CD4-positive, alpha-beta memory T cell (primary cell): ENCODE measurements around the gene ADAMTS4. TPM values are rescaled to one million over a fixed set of nuclear protein-coding genes. Genes with fewer than 3 reads are reported as not detected.
A peak's percentile ranks its signal among the peaks of the same experiment; 100 is the strongest.

Experiments
- CTCF ChIA-PET: fragments of 350-600 bp; sonication (Branson Sonifier 250); formaldehyde crosslinking; loops from one replicate; lab custom pipeline; 2021; ENCODE audit warnings: inconsistent platforms; ENCODE audit not compliant: partially characterized antibody; lab: Charles Lee
- POLR2A ChIA-PET: fragments of 350-600 bp; sonication (Branson Sonifier 250); formaldehyde crosslinking; loops from one replicate; lab custom pipeline; 2021; ENCODE audit not compliant: partially characterized antibody; lab: Charles Lee
- DNase-seq, 5 donors: peaks; one replicate each; pipeline versions ENCODE4 v3.0.0 to v3.0.0-alpha.2; 2020 to 2022; ENCODE audit warnings: mixed read lengths in 1 of 5
- H3K27ac ChIP-seq: one replicate; pipeline ENCODE4 v1.7.0; 2013; ENCODE audit warnings: low read depth, low read length
- H3K27me3 ChIP-seq: 2 replicates; pipeline ENCODE4 v1.7.0; 2013; ENCODE audit warnings: mild to moderate bottlenecking, low read length, moderate library complexity; ENCODE audit not compliant: insufficient read depth
- H3K36me3 ChIP-seq: 2 replicates; pipeline ENCODE4 v1.7.0; 2013; ENCODE audit warnings: mild to moderate bottlenecking, low read length, moderate library complexity; ENCODE audit not compliant: insufficient read depth
- H3K4me1 ChIP-seq: 2 replicates; pipeline ENCODE4 v1.7.0; 2013; ENCODE audit warnings: mild to moderate bottlenecking, low read length, moderate library complexity; ENCODE audit not compliant: insufficient read depth
- H3K4me3 ChIP-seq, 2 donors: one replicate each; pipeline ENCODE4 v1.7.0; 2013; ENCODE audit warnings: low read length in 2 of 2, mild to moderate bottlenecking in 1 of 2
- H3K9me3 ChIP-seq, 2 donors: one replicate each; pipeline ENCODE4 v1.7.0; 2013; ENCODE audit warnings: low read length in 2 of 2, control low read depth in 1 of 2; ENCODE audit not compliant: control insufficient read depth in 1 of 2
- H3K27ac Mint-ChIP-seq, 7 donors: one replicate each; pipeline ENCODE4 v1.8.0; 2020 to 2021; ENCODE audit warnings: mixed read lengths in 7 of 7, mild to moderate bottlenecking in 6 of 7, inconsistent platforms in 3 of 7, moderate library complexity in 3 of 7
- H3K27me3 Mint-ChIP-seq, 2 donors: one replicate each; pipeline ENCODE4 v1.8.0; 2020 to 2021; ENCODE audit warnings: mixed read lengths in 2 of 2
- H3K36me3 Mint-ChIP-seq, 2 donors: one replicate each; pipeline ENCODE4 v1.8.0; 2020 to 2021; ENCODE audit warnings: mixed read lengths in 2 of 2, inconsistent platforms in 1 of 2, mild to moderate bottlenecking in 1 of 2
- H3K4me1 Mint-ChIP-seq, 4 donors: one replicate each; pipeline ENCODE4 v1.8.0; 2020 to 2021; ENCODE audit warnings: mixed read lengths in 4 of 4, mild to moderate bottlenecking in 1 of 4
- H3K4me3 Mint-ChIP-seq, 8 donors: one replicate each; pipeline ENCODE4 v1.8.0; 2020 to 2021; ENCODE audit warnings: mixed read lengths in 8 of 8, mild to moderate bottlenecking in 7 of 8, moderate library complexity in 6 of 8, inconsistent platforms in 3 of 8
- H3K9me3 Mint-ChIP-seq, 8 donors: one replicate each; pipeline ENCODE4 v1.8.0; 2020 to 2021; ENCODE audit warnings: mixed read lengths in 8 of 8, mild to moderate bottlenecking in 5 of 8, inconsistent platforms in 3 of 8, moderate library complexity in 1 of 8
- intact Hi-C: fragments of 100-400 bp; cut with micrococcal nuclease; formaldehyde crosslinking; loops from one replicate; pipeline ENCODE4 v1.15.1; 2023
- polyA plus RNA-seq, 2 donors: library from polyadenylated mRNA; unstranded; fragments of 300-500 nt; fragmentation: Illumina TruSeq; gene quantifications; one replicate each; pipeline ENCODE4 v1.2.3, GENCODE V29; 2021
- total RNA-seq, 2 experiments: library from RNA; stranded (reverse); gene quantifications; one replicate each; pipeline ENCODE4 v1.2.3, GENCODE V29; 2021

Gene ADAMTS4
- total and polyA plus RNA-seq, 4 experiments from 2014 or later = 0.07 to 2.4 (median 1.4) TPM; not detected in 1

- no peaks in the 10 kb centered on the region for H3K27me3 ChIP-seq
- CTCF ChIA-PET = interaction anchor here (0.9 to 3.0 kb wide), 9 partner anchors 12 to 229 kb away, joined by 3 to 29 read pairs (median 3); partner anchors contain the start of genes APOA2, ARHGAP30, NDUFS2 and PPOX
- no peaks in the 10 kb centered on the region for H3K36me3 ChIP-seq
- peaks cover 19 to 39% (median 26%) of the 10 kb centered on the region in 4 donors for H3K4me1 Mint-ChIP-seq
- POLR2A ChIA-PET = interaction anchor here (0.7 to 3.5 kb wide), 28 partner anchors 9 to 357 kb away, joined by 3 to 67 read pairs (median 4); partner anchors contain the start of genes ARHGAP30, B4GALT3, DEDD and F11R
- peak overlapping the region; percentile 96 to 100 (median 99) for H3K4me3 Mint-ChIP-seq
- H3K27ac Mint-ChIP-seq = peak overlapping the region; percentile 99 to 100 (median 100)
- no peaks in the 10 kb centered on the region for H3K9me3 ChIP-seq
- intact Hi-C loops = loop anchor here (1.0 to 10.0 kb wide), 4 partner anchors 21 to 1058 kb away; partner anchors contain the start of genes DEDD, IGSF8 and USF1
- peaks cover 18% of the 10 kb centered on the region for H3K4me1 ChIP-seq
- peak overlapping the region; percentile 99 for H3K27ac ChIP-seq
- H3K9me3 Mint-ChIP-seq = no peaks in the 10 kb centered on the region
- peak overlapping the region in 1 of 2 donors; percentile 100 for H3K4me3 ChIP-seq
- H3K36me3 Mint-ChIP-seq = peaks cover 13 to 24% of the 10 kb centered on the region in 2 donors
- no peaks in the 10 kb centered on the region for H3K27me3 Mint-ChIP-seq
- DNase-seq = no peak
These were observed 45.7 kb downstream of the ADAMTS4 start for GRCh38 chr1:161153176-161153575.

GRCh38 chr1:161145832-161146231 lies 53.0 kb downstream of the ADAMTS4 start:
- Histone ChIP-seq H3K4me3 (no peak overlapping the region), H3K36me3 (no peaks in the 10 kb centered on the region), H3K27me3 (no peaks in the 10 kb centered on the region), H3K4me1 (no peaks in the 10 kb centered on the region), H3K9me3 (no peaks in the 10 kb centered on the region), H3K27ac (no peak overlapping the region)
- H3K27ac Mint-ChIP-seq = no peak overlapping the region
- no peaks in the 10 kb centered on the region for H3K9me3 Mint-ChIP-seq
- DNase-seq = no peak
- POLR2A ChIA-PET = interaction anchor here (0.6 kb wide), 1 partner anchor 9 kb away, joined by 3 read pairs; no protein-coding TSS in a partner anchor
- H3K4me3 Mint-ChIP-seq = no peak overlapping the region
- no peaks in the 10 kb centered on the region for H3K4me1 Mint-ChIP-seq
- H3K27me3 Mint-ChIP-seq = no peaks in the 10 kb centered on the region
- no peaks in the 10 kb centered on the region for H3K36me3 Mint-ChIP-seq
- CTCF ChIA-PET = interaction anchor here (0.7 to 1.0 kb wide), 2 partner anchors 15 to 17 kb away, joined by 4 read pairs; no protein-coding TSS in a partner anchor
- intact Hi-C loops = no loop called here

GRCh38 chr1:161140755-161141400 lies 58.0 kb downstream of the ADAMTS4 start:
- H3K36me3 ChIP-seq = no peaks in the 10 kb centered on the region
- H3K9me3 Mint-ChIP-seq = no peaks in the 10 kb centered on the region
- DNase-seq = no peak
- H3K9me3 ChIP-seq = no peaks in the 10 kb centered on the region
- H3K4me3 Mint-ChIP-seq = no peak overlapping the region
- POLR2A ChIA-PET = interaction anchor here (1.9 kb wide), 1 partner anchor 8 kb away, joined by 5 read pairs; the partner anchor contains the start of gene DEDD
- H3K4me1 ChIP-seq = no peaks in the 10 kb centered on the region
- intact Hi-C loops = loop anchor here (1.0 kb wide), 1 partner anchor 144 kb away; no protein-coding TSS in a partner anchor
- no peak overlapping the region for H3K27ac Mint-ChIP-seq
- no peak overlapping the region for H3K27ac ChIP-seq
- H3K27me3 Mint-ChIP-seq = no peaks in the 10 kb centered on the region
- H3K36me3 Mint-ChIP-seq = no peaks in the 10 kb centered on the region
- H3K4me1 Mint-ChIP-seq = peaks cover 0 to 3% (median under 1%) of the 10 kb centered on the region in 4 donors
- CTCF ChIA-PET = interaction anchor here (0.6 to 7.9 kb wide), 18 partner anchors 8 to 306 kb away, joined by 3 to 68 read pairs (median 4); partner anchors contain the start of genes KLHDC9, NIT1, PFDN2 and PPOX
- no peaks in the 10 kb centered on the region for H3K27me3 ChIP-seq
- no peak overlapping the region for H3K4me3 ChIP-seq

GRCh38 chr1:161139766-161140165 lies 59.1 kb downstream of the ADAMTS4 start:
- Histone ChIP-seq H3K4me3 (no peak overlapping the region), H3K9me3 (no peaks in the 10 kb centered on the region), H3K27me3 (no peaks in the 10 kb centered on the region), H3K4me1 (no peaks in the 10 kb centered on the region), H3K27ac (no peak overlapping the region), H3K36me3 (no peaks in the 10 kb centered on the region)
- intact Hi-C loops = loop anchor here (1.0 to 5.0 kb wide), 2 partner anchors 97 to 142 kb away; no protein-coding TSS in a partner anchor
- no peaks in the 10 kb centered on the region for H3K36me3 Mint-ChIP-seq
- no peak overlapping the region for H3K27ac Mint-ChIP-seq
- peak; percentile 41 to 54 (median 51) for DNase-seq
- H3K4me3 Mint-ChIP-seq = no peak overlapping the region
- CTCF ChIA-PET = interaction anchor here (1.3 to 7.9 kb wide), 10 partner anchors 9 to 188 kb away, joined by 4 to 68 read pairs (median 7); partner anchors contain the start of genes KLHDC9, NIT1, PFDN2 and PPOX
- H3K9me3 Mint-ChIP-seq = no peaks in the 10 kb centered on the region
- no peaks in the 10 kb centered on the region for H3K27me3 Mint-ChIP-seq
- peaks cover 0 to 4% (median 2%) of the 10 kb centered on the region in 4 donors for H3K4me1 Mint-ChIP-seq
- POLR2A ChIA-PET = interaction anchor here (0.9 to 1.9 kb wide), 2 partner anchors 7 to 70 kb away, joined by 3 to 5 read pairs; partner anchors contain the start of genes ARHGAP30 and DEDD

GRCh38 chr1:161138431-161138830 lies 60.4 kb downstream of the ADAMTS4 start:
- no peak overlapping the region for H3K27ac ChIP-seq
- H3K36me3 Mint-ChIP-seq = no peaks in the 10 kb centered on the region
- intact Hi-C loops = loop anchor here (5.0 kb wide), 1 partner anchor 96 kb away; no protein-coding TSS in a partner anchor
- no peak overlapping the region for H3K4me3 Mint-ChIP-seq
- no peaks in the 10 kb centered on the region for H3K36me3 ChIP-seq
- peaks cover 5% of the 10 kb centered on the region for H3K4me1 ChIP-seq
- H3K9me3 Mint-ChIP-seq = no peaks in the 10 kb centered on the region
- H3K27ac Mint-ChIP-seq = peak overlapping the region in 4 of 7 donors; percentile 18 to 73 (median 50)
- ChIA-PET CTCF (interaction anchor here (0.9 to 7.9 kb wide), 13 partner anchors 9 to 187 kb away, joined by 3 to 68 read pairs (median 4); partner anchors contain the start of genes ARHGAP30, KLHDC9 and TOMM40L), POLR2A (interaction anchor here (0.8 to 2.1 kb wide), 2 partner anchors 15 kb away, joined by 3 to 9 read pairs; partner anchors contain the start of gene UFC1)
- H3K27me3 Mint-ChIP-seq = no peaks in the 10 kb centered on the region
- no peak overlapping the region for H3K4me3 ChIP-seq
- H3K9me3 ChIP-seq = no peaks in the 10 kb centered on the region
- peaks cover 0 to 4% (median 2%) of the 10 kb centered on the region in 4 donors for H3K4me1 Mint-ChIP-seq
- H3K27me3 ChIP-seq = no peaks in the 10 kb centered on the region
- DNase-seq = no peak

GRCh38 chr1:161137881-161138280 lies 61.0 kb downstream of the ADAMTS4 start:
- no peaks in the 10 kb centered on the region for H3K36me3 ChIP-seq
- H3K4me3 ChIP-seq = no peak overlapping the region
- peaks cover 0 to 4% (median 2%) of the 10 kb centered on the region in 4 donors for H3K4me1 Mint-ChIP-seq
- H3K9me3 ChIP-seq = no peaks in the 10 kb centered on the region
- H3K4me1 ChIP-seq = peaks cover 7% of the 10 kb centered on the region
- intact Hi-C loops = loop anchor here (5.0 kb wide), 1 partner anchor 96 kb away; no protein-coding TSS in a partner anchor
- no peaks in the 10 kb centered on the region for H3K36me3 Mint-ChIP-seq
- CTCF ChIA-PET = interaction anchor here (1.0 to 7.9 kb wide), 11 partner anchors 14 to 186 kb away, joined by 3 to 68 read pairs (median 5); partner anchors contain the start of genes ARHGAP30, KLHDC9, PPOX and TOMM40L
- H3K4me3 Mint-ChIP-seq = no peak overlapping the region
- H3K9me3 Mint-ChIP-seq = no peaks in the 10 kb centered on the region
- DNase-seq = no peak
- POLR2A ChIA-PET = interaction anchor here (2.1 kb wide), 1 partner anchor 16 kb away, joined by 9 read pairs; the partner anchor contains the start of gene UFC1
- H3K27ac Mint-ChIP-seq = peak overlapping the region in 1 of 7 donors; percentile 37
- H3K27me3 Mint-ChIP-seq = no peaks in the 10 kb centered on the region
- no peaks in the 10 kb centered on the region for H3K27me3 ChIP-seq
- H3K27ac ChIP-seq = no peak overlapping the region
